SU-DHL-6 (cell line): ENCODE results near the gene RUNX1.

Experiments used
- CTCF ChIP-seq: fragments of 200-600 bp; sonication (generic); IDR thresholded peaks from one replicate; pipeline ENCODE4 v1.5.1; 2017; ENCODE audit warnings: antibody characterized with exemption, mild to moderate bottlenecking, low read length, moderate library complexity; ENCODE audit not compliant: insufficient read depth, poor library complexity, severe bottlenecking
- EZH2phosphoT487 ChIP-seq: fragments of 200-600 bp; sonication (generic), shearing (Covaris generic); conservative IDR thresholded peaks from 2 replicates; pipeline ENCODE4 v1.6.1; 2018; ENCODE audit warnings: mild to moderate bottlenecking, antibody characterized with exemption, low read length, moderate library complexity, mixed read lengths

DNA sequence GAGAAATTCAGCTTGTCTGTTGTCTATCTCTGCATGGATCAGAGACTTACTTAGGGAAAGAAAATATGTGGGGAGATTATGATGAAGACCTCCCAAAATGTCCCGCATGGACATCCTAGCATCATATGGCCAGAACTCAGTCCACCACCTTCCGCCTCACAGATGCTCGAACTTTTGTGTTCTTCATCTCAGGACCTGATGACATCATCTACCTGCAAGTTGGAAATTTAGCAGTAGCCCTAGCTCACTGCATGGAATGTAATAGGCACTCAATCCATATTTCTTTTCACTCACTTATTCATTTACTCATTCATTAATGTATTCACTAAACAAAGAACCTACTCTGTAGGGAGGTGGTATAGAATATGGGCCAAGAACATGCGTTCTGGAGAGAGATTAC, 283.5 kb downstream of the RUNX1 start:
- TF ChIP-seq CTCF (no peak), EZH2phosphoT487 (no peak)
